ENCODE data around the gene HHIPL1.

DNA sequence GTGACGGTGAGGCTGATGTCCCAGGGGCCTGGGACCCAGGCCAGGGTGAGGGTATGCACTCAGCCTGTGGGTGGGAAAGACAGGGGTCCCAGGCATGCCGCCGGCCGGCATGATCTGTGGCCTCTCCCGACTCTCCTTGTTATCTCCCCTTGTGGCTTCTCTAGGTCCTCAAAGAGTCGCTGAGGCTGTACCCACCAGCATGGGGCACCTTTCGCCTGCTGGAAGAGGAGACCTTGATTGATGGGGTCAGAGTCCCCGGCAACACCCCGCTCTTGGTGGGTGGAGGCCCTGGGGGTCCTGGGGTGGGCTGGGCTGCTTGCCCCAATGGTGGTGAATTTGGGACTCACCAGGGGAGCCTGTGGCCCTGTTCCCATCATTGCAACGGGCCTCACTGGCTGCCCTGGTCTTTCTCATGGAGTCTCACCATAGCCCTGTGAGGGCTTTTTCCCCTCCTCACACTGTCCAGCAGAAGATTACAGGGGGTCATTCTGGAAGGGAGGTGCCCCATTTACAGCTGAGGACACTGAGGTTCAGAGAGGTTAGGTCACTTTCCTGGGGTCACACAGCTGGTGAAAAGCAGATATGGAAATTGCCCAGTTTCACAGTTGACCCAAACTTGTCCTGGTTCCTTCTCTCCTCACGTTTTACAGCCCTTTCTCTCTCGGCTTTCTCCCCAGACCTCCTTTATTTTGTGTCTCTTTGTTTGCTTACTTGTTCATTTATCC is 77.0 kb downstream of the HHIPL1 start:
- TF ChIP-seq, protein P1, sequence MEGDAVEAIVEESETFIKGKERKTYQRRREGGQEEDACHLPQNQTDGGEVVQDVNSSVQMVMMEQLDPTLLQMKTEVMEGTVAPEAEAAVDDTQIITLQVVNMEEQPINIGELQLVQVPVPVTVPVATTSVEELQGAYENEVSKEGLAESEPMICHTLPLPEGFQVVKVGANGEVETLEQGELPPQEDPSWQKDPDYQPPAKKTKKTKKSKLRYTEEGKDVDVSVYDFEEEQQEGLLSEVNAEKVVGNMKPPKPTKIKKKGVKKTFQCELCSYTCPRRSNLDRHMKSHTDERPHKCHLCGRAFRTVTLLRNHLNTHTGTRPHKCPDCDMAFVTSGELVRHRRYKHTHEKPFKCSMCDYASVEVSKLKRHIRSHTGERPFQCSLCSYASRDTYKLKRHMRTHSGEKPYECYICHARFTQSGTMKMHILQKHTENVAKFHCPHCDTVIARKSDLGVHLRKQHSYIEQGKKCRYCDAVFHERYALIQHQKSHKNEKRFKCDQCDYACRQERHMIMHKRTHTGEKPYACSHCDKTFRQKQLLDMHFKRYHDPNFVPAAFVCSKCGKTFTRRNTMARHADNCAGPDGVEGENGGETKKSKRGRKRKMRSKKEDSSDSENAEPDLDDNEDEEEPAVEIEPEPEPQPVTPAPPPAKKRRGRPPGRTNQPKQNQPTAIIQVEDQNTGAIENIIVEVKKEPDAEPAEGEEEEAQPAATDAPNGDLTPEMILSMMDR (conservative IDR thresholded peaks at IDR 0.05; ENCODE audit: low read length) = no peak
- TF ChIP-seq EZH2phosphoT487 (IDR thresholded peaks at IDR 0.05; ENCODE audit: borderline replicate concordance, low read depth, low read length) = no peak
